T-helper 2 cell treated with Interferon-gamma antibody and Interleukin-4, amounts not matched to agents 5 μg/mL and 100 μg/mL, for 36 hours (primary cell): Measurements from ENCODE around the gene SHB.
"Not testable (repeated sequence)": the region's sequence is repeated elsewhere in the genome, so short reads cannot be mapped to it uniquely, and the experiment has no call there.

Experiments used
- DNase-seq: peaks from one replicate; pipeline ENCODE4 v3.0.0; 2021; ENCODE audit warnings: low spot score
- H3K27ac Mint-ChIP-seq: one replicate; pipeline ENCODE4 v1.8.0; 2021; ENCODE audit warnings: mild to moderate bottlenecking, mixed read lengths
- H3K27me3 Mint-ChIP-seq: one replicate; pipeline ENCODE4 v1.8.0; 2021; ENCODE audit warnings: low read depth, mixed read lengths
- H3K36me3 Mint-ChIP-seq: one replicate; pipeline ENCODE4 v1.8.0; 2021; ENCODE audit warnings: low read depth, mixed read lengths
- H3K4me1 Mint-ChIP-seq: one replicate; pipeline ENCODE4 v1.8.0; 2021; ENCODE audit warnings: low read depth, mixed read lengths
- H3K4me3 Mint-ChIP-seq: one replicate; pipeline ENCODE4 v1.8.0; 2022; ENCODE audit warnings: mild to moderate bottlenecking, moderate library complexity, mixed read lengths
- H3K9me3 Mint-ChIP-seq: one replicate; pipeline ENCODE4 v1.8.0; 2021; ENCODE audit warnings: mixed read lengths

Gene SHB

GRCh38 chr9:37971691-37972090 lies 97.3 kb downstream of the SHB start:
- Mint-ChIP-seq H3K9me3 (no peaks in the 10 kb centered on the region), H3K4me1 (peaks cover 1% of the 10 kb centered on the region), H3K27me3 (no peaks in the 10 kb centered on the region), H3K27ac (no peak overlapping the region), H3K4me3 (no peak overlapping the region), H3K36me3 (no peaks in the 10 kb centered on the region)
- no peak for DNase-seq

- DNase-seq: no peak
- peaks cover 3% of the 10 kb centered on the region for H3K4me1 Mint-ChIP-seq
- H3K27ac Mint-ChIP-seq: no peak overlapping the region
- H3K4me3 Mint-ChIP-seq: no peak overlapping the region
- no peaks in the 10 kb centered on the region for H3K27me3 Mint-ChIP-seq
- H3K9me3 Mint-ChIP-seq: no peaks in the 10 kb centered on the region
- no peaks in the 10 kb centered on the region for H3K36me3 Mint-ChIP-seq
Measured at GRCh38 chr9:37971108-37971459, 97.9 kb downstream of the SHB start.

- DNase-seq: no peak
- Mint-ChIP-seq H3K9me3 (no peaks in the 10 kb centered on the region), H3K27ac (no peak overlapping the region), H3K36me3 (no peaks in the 10 kb centered on the region), H3K4me1 (peaks cover 6% of the 10 kb centered on the region), H3K27me3 (no peaks in the 10 kb centered on the region), H3K4me3 (no peak overlapping the region)
Measured at GRCh38 chr9:37970301-37971107, 98.5 kb downstream of the SHB start.

GRCh38 chr9:37969558-37970300 lies 99.3 kb downstream of the SHB start:
- H3K9me3 Mint-ChIP-seq: no peaks in the 10 kb centered on the region
- no peak for DNase-seq
- H3K36me3 Mint-ChIP-seq: no peaks in the 10 kb centered on the region
- no peaks in the 10 kb centered on the region for H3K27me3 Mint-ChIP-seq
- no peak overlapping the region for H3K4me3 Mint-ChIP-seq
- H3K27ac Mint-ChIP-seq: no peak overlapping the region
- peaks cover 11% of the 10 kb centered on the region for H3K4me1 Mint-ChIP-seq

GRCh38 chr9:37969130-37969529 lies 99.9 kb downstream of the SHB start:
- H3K27ac Mint-ChIP-seq: no peak overlapping the region
- H3K27me3 Mint-ChIP-seq: no peaks in the 10 kb centered on the region
- H3K4me1 Mint-ChIP-seq: peaks cover 17% of the 10 kb centered on the region
- H3K9me3 Mint-ChIP-seq: no peaks in the 10 kb centered on the region
- no peak overlapping the region for H3K4me3 Mint-ChIP-seq
- no peak for DNase-seq
- H3K36me3 Mint-ChIP-seq: no peaks in the 10 kb centered on the region

GRCh38 chr9:37968228-37968701 lies 100.8 kb downstream of the SHB start:
- Mint-ChIP-seq H3K36me3 (no peaks in the 10 kb centered on the region), H3K4me1 (peaks cover 20% of the 10 kb centered on the region), H3K27me3 (no peaks in the 10 kb centered on the region), H3K9me3 (no peaks in the 10 kb centered on the region), H3K4me3 (no peak overlapping the region), H3K27ac (no peak overlapping the region)
- no peak for DNase-seq

GRCh38 chr9:37967761-37968080 lies 101.3 kb downstream of the SHB start:
- Mint-ChIP-seq H3K4me1 (peaks cover 22% of the 10 kb centered on the region), H3K4me3 (no peak overlapping the region), H3K9me3 (no peaks in the 10 kb centered on the region), H3K36me3 (no peaks in the 10 kb centered on the region), H3K27me3 (no peaks in the 10 kb centered on the region), H3K27ac (no peak overlapping the region)
- DNase-seq: no peak

- Mint-ChIP-seq H3K4me3 (no peak overlapping the region), H3K4me1 (peaks cover 22% of the 10 kb centered on the region)
Measured at GRCh38 chr9:37967014-37967760, 101.8 kb downstream of the SHB start.

GRCh38 chr9:37966412-37967013 lies 102.5 kb downstream of the SHB start:
- no peaks in the 10 kb centered on the region for H3K36me3 Mint-ChIP-seq
- H3K27me3 Mint-ChIP-seq: no peaks in the 10 kb centered on the region
- no peaks in the 10 kb centered on the region for H3K9me3 Mint-ChIP-seq
- no peak overlapping the region for H3K27ac Mint-ChIP-seq
- no peak for DNase-seq
- peaks cover 25% of the 10 kb centered on the region for H3K4me1 Mint-ChIP-seq
- no peak overlapping the region for H3K4me3 Mint-ChIP-seq

More at GRCh38 chr9:37967014-37967760, 101.8 kb downstream of the SHB start:
- Mint-ChIP-seq H3K36me3 (no peaks in the 10 kb centered on the region), H3K9me3 (no peaks in the 10 kb centered on the region), H3K27me3 (no peaks in the 10 kb centered on the region), H3K27ac (no peak overlapping the region)
- DNase-seq: no peak

- not testable (repeated sequence) for H3K27ac Mint-ChIP-seq, H3K36me3 Mint-ChIP-seq, H3K9me3 Mint-ChIP-seq, H3K27me3 Mint-ChIP-seq, H3K4me3 Mint-ChIP-seq
- DNase-seq: peak; percentile 25
- peaks cover 31% of the 10 kb centered on the region for H3K4me1 Mint-ChIP-seq
Measured at GRCh38 chr9:37965676-37966345, 103.2 kb downstream of the SHB start.

GRCh38 chr9:37965116-37965515 lies 103.9 kb downstream of the SHB start:
- Mint-ChIP-seq H3K27me3 (no peaks in the 10 kb centered on the region), H3K9me3 (no peaks in the 10 kb centered on the region), H3K4me3 (no peak overlapping the region), H3K27ac (no peak overlapping the region), H3K4me1 (peaks cover 31% of the 10 kb centered on the region), H3K36me3 (no peaks in the 10 kb centered on the region)
- DNase-seq: no peak

- no peaks in the 10 kb centered on the region for H3K9me3 Mint-ChIP-seq
- H3K4me1 Mint-ChIP-seq: peaks cover 31% of the 10 kb centered on the region
- no peaks in the 10 kb centered on the region for H3K27me3 Mint-ChIP-seq
- DNase-seq: no peak
- H3K36me3 Mint-ChIP-seq: no peaks in the 10 kb centered on the region
- H3K4me3 Mint-ChIP-seq: no peak overlapping the region
- H3K27ac Mint-ChIP-seq: no peak overlapping the region
Measured at GRCh38 chr9:37964740-37965081, 104.3 kb downstream of the SHB start.

GRCh38 chr9:37963936-37964739 lies 104.9 kb downstream of the SHB start:
- H3K27me3 Mint-ChIP-seq: no peaks in the 10 kb centered on the region
- H3K4me1 Mint-ChIP-seq: peaks cover 31% of the 10 kb centered on the region
- H3K27ac Mint-ChIP-seq: no peak overlapping the region
- H3K9me3 Mint-ChIP-seq: no peaks in the 10 kb centered on the region
- H3K36me3 Mint-ChIP-seq: no peaks in the 10 kb centered on the region
- H3K4me3 Mint-ChIP-seq: no peak overlapping the region
- DNase-seq: no peak
